ENCODE measurements around the gene ZIC1. TPM values are rescaled to one million over a fixed set of nuclear protein-coding genes. Genes with fewer than 3 reads are reported as not detected.

The ZIC1 gene
- total and polyA plus RNA-seq, 2 experiments from 2014 or later, result 0.21 to 0.95 TPM

GRCh38 chr3:147383617-147384016 lies 25.5 kb upstream of the ZIC1 start:
- DNase-seq (ENCODE audit: low spot score) (peak; percentile 86), ATAC-seq (peak; percentile 47)
- H2AFZ ChIP-seq, result no peak overlapping the region
- no peaks in the 10 kb centered on the region for H3K9me2 ChIP-seq (ENCODE audit: insufficient read depth)
- H4K20me1 ChIP-seq (replicated peaks; ENCODE audit: insufficient read depth), result peaks cover 3% of the 10 kb centered on the region; the same call in 1 of the 2 replicates
- 0 out of 2 replicates have a peak overlapping the region, but pooled peaks have one; percentile 49 for H3K4me3 ChIP-seq
- Mint-ChIP-seq H3K4me1 (peaks cover 84% of the 10 kb centered on the region), H3K36me3 (ENCODE audit: low read depth) (no peaks in the 10 kb centered on the region), H3K9me3 (no peaks in the 10 kb centered on the region; the same call in 2 of the 3 replicates), H3K27me3 (ENCODE audit: insufficient read depth, low read depth, poor library complexity) (peaks cover 95% of the 10 kb centered on the region), H3K27ac (no peak overlapping the region), H3K4me3 (no peak overlapping the region; the same call in 2 of the 3 replicates)
- H3K36me3 ChIP-seq (ENCODE audit: insufficient read depth), result no peaks in the 10 kb centered on the region
- peaks cover 95% of the 10 kb centered on the region for H3K4me1 ChIP-seq (ENCODE audit: insufficient read depth)
- H3F3A ChIP-seq (replicated peaks; ENCODE audit: low read depth), result peaks cover 25% of the 10 kb centered on the region
- H3K79me2 ChIP-seq (replicated peaks; ENCODE audit: insufficient read depth), result no peaks in the 10 kb centered on the region
- peak overlapping the region; percentile 78; the same call in 1 of the 2 replicates for H3K4me2 ChIP-seq
- H3K27me3 ChIP-seq (ENCODE audit: insufficient read depth), result peaks cover 100% of the 10 kb centered on the region
- no peak overlapping the region for H3K27ac ChIP-seq (ENCODE audit: low read depth)
- TF ChIP-seq ZNF462 (CRISPR knock-in tag; IDR thresholded peaks at IDR 0.05), result no peak
- TF ChIP-seq CTCF (conservative IDR thresholded peaks at IDR 0.05; ENCODE audit: low read depth in 2 of 2), result peak; percentile 79 to 80
